Stimulated activated CD4-positive, alpha-beta T cell treated with anti-CD3 and anti-CD28 coated beads, Interleukin-1b, Interleukin-23, amount 100 ng/mL, for 4 hours (primary cell): Measurements from ENCODE around the gene LRP11.
A peak's percentile ranks its signal among the peaks of the same experiment; 100 is the strongest.
"Not testable (repeated sequence)": the region's sequence is repeated elsewhere in the genome, so short reads cannot be mapped to it uniquely, and the experiment has no call there.

Experiments
- DNase-seq, 2 donors: peaks; one replicate each; pipeline ENCODE4 v3.0.0-alpha.2; 2020; ENCODE audit warnings: low read depth in 2 of 2

Gene LRP11

DNA sequence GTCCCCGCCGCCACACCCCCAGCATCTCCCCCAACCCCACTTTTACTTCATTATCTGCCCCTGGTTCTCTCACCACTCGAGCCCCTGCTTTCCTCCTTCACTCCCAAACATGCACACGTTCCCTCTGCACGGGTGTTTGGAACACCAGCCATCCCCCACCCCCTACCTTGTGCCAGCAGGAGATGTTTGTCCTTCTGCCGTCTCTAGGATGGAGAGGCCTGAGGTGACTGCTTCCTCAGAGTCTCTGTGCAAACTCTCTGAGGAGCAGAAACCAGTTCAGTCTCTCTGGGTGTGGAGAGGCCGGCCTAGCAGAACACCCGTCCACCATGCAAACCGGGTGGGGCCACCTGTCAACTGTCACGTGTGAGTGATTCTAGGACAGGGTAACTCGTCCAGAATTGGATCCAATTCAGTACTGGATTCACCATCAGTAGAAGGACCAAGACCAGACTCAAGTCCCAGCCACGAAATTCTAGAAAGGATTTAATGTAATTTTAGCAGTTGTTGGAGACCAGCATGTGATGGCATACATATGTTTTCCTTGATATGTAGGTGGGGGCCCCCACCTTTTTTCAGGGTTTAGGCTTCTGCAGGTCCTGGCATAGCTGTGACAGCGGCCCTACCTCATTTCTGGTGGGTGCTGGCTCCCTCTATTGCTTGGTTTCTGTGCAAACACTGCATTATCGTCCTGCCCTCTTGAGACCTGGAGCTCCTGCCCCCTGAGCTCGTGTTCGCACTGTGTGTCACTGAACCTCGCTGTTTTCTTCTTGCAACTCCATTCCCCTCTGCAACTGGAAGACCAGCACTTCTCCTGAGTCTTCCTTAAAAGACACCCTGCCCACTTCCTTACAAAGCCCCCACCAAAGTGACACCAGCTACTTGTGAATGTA is 33.9 kb upstream of the LRP11 start, which contains the start of gene RAET1E:
Gene RAET1E (minus strand): TSS at position 259 of the 890 bp plus-strand sequence. CDS start 7,212 bp downstream, outside the sequence.
- no peak for DNase-seq

DNA sequence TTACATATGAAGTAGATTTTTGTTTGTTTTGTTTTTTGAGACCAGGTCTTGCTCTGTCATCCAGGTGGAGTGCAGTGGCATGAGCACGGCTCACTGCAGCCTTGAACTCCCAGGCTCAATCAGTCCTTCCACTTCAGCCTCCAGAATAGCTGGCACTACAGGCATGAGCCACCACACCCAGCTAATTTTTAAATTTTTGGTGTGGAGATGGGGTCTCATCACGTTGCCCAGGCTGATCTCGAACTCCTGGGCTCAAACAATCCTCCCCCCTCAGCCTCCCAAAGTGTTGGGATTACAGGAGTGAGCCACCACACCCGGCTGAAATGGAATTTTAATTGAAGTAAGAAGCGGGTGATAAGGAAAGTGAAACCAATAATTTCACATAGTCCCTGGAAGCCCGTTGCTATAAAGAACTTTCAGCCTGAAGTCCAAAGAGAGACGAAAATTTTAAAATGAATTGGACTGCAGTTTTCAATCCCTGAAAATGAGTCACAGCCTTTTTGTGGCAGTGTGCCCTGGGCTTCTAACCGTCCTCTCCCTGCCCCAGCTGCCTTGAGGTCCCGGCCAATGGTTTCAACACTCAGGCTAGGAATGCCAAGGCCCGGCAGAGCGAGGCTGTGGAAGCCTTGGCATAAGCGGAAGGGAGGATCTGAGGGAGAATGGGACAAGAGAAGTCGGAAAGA is 33.0 kb upstream of the LRP11 start:
- no peak for DNase-seq

DNA sequence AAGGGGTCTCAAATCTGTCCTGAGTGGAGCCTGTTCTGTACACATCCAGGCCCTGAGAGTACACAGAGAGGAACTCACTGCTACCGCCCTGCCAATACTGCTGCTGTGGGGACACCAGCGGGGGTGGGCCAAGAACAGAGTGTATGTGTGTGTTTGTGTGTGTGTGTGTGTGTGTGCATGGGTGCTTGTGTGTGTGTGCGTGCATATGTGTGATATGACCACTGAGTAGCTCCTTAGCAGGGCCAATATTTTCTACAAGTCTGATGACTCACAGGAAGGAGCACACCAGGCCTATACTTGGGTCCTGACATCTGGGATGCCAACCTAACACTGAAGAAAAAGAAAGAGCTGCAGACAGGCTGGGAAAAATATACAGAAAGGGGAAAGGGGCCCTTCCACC is 32.3 kb upstream of the LRP11 start:
- DNase-seq = no peak

DNA sequence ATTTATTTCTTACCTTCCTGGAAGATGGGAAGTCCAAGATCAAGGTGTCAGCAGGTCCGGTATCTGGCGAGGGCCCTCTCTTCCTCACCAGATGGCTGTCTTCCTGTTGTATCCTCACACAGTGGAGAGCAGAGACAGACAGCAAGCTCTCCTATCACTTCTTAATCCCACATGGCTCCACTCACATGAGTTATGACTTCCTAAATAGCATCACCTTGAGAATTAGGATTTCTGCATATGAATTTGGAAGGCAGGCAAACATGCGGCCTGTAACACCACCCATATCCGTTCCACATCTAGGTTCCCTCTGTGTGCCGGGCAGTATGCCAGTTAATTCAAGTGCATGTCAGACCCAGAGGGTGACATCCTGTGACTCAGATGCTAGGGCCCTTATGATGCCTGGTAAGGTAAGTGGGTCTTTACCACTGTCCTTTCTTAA is 31.7 kb upstream of the LRP11 start:
- peak in 1 of 2 donors; percentile 8 for DNase-seq

DNA sequence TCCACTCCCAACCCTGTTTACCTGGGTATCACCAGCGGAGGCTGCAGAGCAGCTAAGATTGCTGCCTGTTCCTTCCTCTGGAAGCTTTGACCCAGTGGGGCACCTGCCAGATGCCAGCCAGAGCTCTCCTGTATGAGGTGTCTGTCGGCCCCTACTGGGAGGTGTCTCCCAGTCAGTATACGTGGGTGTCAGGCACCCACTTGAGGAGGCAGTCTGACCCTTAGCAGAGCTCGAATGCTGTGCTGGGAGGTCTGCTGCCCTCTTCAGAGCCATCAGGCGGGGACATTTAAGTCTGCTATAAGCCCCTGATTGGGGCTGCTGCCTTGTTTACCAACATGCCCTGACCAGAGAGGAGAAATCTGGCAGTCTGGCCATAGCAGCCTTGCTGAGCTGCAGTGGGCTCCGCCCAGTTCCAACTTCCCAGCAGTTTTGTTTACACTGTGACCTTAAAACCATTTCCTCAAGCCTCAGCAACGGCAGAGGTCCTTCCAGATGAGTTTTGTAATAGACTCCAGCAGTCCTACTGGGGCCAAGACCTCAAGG is 31.0 kb upstream of the LRP11 start:
- DNase-seq = no peak

DNA sequence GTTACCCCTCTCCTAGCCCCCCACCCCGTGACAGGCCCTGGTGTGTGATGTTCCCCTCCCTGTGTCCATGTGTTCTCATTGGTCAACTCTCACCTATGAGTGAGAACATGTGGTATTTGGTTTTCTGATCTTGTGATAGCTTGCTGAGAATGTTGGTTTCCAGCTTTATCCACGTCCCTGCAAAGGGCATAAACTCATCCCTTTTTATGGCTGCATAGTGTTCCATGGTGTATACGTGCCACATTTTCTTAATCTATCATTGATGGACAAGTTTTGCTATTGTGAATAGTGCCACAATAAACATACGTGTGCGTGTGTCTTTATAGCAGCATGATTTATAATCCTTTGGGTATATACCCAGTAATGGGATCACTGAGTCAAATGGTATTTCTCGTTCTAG is 27.7 kb upstream of the LRP11 start:
- DNase-seq = not testable (repeated sequence)

DNA sequence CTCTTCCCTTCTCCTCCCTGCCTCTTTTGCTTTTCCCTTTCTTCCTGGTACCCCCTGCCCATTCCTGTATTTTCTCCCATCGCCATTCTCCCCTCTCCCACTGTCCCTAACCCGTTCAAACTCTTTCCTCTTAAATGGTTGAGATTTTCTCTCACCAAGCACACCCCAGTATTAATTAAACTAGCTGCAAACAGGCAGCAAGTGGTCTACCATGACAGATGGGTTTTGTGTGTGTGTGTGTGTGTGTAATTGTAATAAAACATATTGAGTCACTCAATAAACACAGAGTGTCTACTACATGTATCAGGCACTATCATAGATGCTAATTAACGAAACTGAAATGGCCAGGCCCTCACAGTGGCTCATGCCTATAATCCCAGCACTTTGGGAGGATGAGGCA is 27.1 kb upstream of the LRP11 start:
- DNase-seq = no peak

DNA sequence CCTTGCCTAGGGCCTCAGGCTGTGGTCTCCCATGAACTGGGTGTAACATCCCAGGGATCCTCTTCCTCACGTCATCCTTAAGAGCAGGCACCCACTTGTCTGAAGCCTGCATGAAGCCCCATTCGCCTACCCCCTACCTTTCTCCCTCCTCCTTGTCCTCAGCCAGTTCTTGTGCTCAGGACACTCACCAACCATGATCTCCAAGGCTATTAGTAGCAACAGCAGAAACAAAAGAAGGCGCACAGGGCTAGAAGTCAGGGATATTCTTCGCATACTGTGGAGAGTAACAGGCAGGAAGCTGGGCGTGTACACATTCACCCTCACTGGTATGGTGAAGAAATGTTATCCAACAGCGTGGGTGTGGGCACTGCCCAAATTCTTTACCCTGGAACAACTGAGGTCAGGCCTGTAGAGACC is 26.5 kb upstream of the LRP11 start:
- no peak for DNase-seq

DNA sequence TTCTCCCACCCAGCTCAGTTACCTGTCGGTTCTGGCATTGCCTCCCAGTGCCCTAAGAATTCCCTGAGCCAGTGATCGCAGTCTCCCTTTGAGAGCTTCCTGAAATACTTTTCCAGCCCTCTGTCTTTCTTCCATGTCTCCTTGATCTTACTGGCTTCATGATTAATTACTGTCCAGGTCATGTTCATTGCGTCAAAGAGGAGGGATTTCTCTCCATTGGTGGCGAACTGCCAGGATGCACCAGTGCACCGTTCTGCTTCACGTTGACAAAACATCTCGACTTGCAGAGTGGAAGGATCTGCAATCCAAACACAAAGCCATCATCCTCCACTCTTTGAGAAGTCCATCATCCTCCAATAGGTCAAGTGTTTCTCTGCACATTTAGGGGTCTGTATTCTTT is 25.2 kb upstream of the LRP11 start:
- no peak for DNase-seq

DNA sequence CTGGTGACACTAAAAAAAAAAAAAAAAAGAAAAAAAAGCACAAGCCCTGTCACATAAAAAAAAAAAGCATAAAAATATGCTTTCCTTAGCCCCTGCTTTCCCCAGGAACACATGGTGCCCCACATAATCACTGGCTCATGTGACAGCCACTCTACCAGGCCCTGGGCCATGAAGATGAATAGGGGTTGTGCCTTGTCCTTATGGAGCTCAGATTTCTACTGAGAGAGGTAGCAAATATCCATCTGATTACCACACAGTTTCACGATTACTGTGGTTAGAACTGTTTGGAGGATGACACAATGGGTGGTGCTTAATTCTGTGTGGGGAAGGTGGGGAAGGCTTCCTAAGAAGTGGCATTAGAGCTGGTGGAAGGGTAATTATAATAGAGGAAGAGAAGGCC is 24.5 kb upstream of the LRP11 start:
- no peak for DNase-seq

DNA sequence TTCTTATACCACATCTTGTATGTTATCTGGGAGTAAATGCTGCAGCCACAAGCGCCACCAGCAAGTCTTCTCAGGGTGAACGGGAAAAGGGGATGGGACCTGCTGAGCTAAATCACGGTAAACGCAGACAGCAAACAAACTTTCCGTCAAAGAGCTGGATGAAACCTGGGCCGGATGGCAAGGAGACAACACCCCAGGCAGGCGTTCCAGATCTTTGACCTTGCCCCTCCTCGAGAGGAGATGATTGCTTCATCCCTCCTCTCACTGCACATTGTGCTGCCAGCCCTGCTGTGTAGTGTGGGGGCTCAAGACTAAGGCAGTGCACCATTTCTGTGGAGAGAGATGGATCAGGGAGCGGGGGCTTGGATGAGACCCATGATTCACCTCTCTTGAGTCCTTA is 23.9 kb upstream of the LRP11 start:
- no peak for DNase-seq

DNA sequence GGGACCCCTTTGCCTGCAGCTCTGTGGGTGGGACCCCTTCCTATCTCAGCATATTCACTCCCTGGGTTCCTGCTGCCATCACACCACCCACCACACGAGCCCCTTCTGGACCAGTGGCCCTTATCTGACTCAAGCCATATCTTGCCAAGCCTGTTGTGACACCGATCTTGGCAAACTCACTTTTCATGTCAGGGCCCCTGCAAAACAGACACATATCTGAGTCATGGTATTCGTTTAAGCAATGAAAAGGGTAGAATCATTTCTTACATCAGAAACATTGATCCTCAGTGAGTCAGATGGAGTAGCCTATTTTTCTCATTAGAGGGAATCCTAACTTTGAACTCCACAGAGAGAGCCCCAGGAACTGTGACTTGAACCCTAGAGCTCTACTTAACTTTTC is 23.2 kb upstream of the LRP11 start:
- DNase-seq = no peak

DNA sequence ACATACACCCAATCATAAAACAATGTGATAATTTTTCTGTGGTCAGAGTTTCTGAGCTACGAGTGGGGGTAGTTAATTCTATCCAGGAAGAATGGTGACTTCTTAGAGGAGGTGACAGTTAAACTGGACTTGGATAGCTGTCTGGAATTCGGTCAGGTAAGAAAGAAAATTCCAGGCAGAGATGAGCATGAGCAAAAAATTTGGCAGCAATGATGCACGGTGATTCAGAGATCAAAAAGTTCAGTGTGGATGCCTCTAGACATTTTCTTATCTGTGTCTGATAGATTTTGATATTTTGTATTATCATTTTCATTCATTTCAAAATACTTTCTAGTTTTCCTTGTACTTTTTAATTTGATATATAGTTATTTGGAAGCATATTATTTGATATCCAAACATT is 21.7 kb upstream of the LRP11 start:
- DNase-seq = no peak

DNA sequence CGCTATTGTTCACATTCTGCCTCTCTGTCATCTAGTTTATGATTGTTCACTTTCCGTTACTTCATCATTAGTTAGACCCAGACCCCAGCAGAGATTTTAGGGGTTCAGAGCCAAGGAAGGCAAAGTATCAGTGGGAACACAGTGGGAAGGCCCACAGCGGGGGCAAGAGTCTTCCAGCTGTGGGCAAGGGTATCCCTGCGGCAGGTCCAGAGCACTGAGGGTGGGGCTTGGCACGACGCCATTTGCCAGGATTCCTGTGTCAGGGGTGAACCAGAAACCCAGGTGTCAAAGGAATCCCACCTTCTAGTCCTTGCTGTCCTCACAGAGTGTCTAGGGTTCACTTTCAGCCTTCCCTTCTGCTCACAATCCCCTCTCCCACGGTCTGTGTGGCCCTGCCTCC is 20.5 kb upstream of the LRP11 start:
- DNase-seq = no peak

DNA sequence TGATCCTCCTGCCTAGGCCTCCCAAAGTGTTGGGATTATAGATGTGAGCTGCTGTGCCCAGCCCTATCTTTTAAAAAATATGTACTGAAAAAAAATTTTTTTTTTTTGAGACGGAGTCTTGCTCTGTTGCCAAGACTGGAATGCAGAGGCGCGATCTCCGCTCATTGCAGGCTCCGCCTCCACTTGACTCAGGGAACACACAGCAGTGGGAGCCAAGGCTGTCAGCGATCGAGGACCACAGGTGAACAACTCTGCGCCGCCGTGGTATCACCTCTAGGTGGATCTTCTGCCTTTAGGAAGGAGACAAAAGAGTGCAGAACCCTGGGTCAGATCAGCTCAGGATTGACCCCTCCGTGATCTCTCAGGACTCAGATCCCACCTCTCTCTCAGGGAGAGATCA is 20.1 kb upstream of the LRP11 start:
- no peak for DNase-seq

DNA sequence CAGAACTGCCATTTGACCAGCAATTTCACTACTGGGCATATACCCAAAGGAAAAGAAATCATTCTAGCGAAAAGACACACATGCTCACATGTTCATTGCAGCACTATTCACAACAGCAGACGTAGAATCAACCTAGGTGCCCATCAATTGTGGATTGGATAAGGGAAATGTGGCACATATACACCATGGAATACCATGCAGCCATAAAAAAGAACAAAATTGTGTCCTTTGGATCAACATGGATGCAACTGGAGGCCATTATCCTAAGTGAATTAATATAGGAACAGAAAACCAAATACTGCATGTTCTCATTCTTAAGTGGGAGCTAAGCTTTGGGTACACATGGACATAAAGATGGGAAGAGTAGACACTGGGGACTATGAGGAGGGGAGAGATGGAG is 17.7 kb upstream of the LRP11 start:
- DNase-seq = no peak

DNA sequence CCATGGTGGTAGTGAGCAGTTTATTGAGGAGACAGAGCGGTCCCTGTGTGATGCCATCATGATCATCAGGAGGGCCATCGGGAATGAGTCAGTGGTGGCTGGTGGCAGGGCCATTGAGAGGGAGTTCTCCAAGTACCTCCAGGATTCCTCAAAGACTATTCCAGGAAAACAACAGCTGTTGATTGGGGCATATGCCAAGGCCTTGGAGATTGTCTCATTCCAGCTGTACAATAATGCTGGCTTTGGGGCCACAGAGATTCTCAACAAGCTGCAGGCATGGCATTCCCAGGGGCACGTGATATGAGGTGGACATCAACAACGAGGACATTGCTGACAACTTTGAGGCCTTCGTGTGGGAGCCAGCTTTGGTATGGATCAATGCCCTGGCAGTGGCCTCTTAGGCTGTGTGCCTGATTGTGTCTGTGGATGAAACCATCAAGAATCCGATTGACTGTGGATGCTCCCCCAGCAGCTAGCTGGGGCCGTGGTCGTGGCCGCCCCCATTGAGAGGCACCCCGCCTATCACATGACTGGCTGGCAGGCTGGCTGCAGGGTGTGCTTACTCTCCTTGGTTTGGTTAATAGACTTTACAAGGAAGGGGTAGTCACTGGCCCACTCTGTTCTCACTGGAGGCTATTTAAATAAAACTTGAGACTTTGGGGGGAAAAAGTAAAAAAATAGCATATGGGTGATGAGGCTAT is 17.1 kb upstream of the LRP11 start:
- DNase-seq = no peak

DNA sequence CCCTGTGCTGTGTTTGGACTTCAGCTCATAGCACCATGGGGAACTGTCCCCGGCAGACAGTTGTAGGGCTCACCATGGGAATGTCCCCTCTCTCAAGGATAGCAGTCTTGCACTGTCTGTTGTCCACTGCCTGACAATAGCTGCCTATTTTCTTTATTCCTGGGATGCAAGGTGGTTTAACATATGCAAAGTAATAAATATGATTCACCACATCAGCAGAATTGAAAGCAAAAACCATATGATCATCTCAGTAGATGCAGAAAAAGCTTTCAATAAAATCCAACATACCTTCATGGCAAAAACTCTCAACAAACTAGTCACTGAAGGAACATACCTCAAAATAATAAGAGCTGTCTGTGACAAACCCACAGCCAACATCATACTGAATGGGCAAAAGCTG is 13.5 kb upstream of the LRP11 start:
- no peak for DNase-seq

DNA sequence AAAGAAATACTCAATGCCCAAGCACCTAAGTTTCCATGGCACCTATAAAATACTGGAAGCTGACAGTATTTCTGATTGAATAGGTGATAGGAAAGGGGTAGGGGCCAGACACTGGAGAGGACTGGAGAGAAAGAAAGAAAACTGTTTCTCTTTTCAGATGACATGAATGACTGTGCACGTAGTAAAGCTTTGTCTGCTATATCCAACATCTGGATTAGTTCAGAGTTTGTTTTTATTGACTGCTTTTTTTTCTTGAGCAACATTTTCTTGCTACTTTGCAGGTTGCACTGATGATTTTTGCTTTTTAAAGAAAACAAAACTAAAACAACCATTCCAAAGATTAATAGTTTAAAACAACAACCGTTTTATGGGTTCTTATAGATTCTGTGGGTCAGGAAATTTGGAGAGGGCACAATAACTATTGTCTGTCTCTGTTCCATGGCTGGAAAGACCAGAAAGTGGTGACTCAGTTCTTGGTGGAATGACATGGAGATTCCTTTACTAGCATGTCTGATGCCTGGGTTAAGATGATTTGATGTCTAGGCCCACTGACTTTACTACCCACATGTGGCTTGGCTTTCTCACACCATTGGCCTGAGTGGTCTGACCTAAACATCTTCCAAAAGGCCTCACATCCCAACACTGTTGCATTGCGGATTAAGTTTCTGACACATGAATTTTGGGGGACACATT is 12.2 kb upstream of the LRP11 start:
- DNase-seq = no peak

DNA sequence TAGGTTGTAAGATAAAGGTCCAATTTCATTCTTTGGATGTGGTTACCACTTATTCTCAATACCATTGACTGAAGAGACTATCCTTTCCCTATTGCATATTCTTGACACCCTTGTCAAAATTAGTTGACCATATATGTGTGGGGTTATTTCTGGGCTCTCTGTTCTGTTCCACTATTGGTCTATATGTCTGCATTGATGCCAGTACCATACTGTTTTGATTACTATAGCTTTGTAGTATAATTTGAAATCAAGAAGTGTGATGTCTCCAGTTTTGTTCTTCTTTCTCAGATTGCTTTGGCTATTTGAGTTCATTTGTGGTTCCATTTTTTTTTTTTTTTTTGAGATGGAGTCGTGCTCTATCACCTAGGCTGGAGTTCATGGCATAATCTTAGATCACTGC is 8.1 kb upstream of the LRP11 start:
- no peak for DNase-seq

DNA sequence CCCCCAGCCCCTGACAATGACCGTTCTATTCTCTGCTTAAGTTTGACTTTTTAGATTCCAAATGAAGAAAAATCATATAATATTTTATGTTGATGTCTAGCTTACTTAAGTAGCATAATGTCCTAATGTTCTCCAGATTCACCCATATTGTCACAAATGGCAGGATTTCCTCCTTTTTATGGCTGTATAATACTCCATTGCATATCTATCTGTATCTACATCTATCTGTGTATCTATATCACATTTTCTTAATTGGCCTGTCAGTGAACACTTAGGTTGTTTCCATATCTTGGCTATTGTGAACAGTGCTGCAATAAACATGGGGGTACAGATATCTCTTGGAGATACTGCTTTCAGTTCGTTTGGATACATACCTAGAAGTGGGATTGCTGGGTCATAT is 7.0 kb upstream of the LRP11 start:
- DNase-seq = no peak
